ENCODE results near the gene FXYD7. TPM values are rescaled to one million over a fixed set of nuclear protein-coding genes. Genes with fewer than 3 reads are reported as not detected.

The FXYD7 gene
- total RNA-seq, 1 donor from 2014 or later, result not detected

DNA sequence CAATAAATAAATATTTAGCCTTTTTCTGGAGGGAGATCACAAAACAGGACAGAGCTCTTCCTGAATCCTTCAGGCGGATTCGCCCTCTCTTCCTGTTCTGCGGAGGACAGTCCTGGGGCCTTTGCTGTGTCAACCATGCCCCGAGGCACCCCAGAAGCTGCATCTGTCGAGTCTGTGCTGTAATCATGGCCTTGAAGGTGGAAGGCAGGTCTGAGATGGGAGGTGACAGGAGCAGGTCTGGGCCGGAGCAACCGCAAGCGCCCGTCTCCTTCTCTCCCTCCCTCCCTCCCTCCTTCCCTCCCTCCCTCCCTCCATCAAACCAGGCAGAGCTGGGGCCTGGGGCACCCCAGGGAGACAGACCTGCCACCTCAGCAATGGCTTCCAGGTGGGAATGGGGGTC is 32.1 kb upstream of the FXYD7 start:
- DNase-seq (ENCODE audit: low spot score), result no peak

DNA sequence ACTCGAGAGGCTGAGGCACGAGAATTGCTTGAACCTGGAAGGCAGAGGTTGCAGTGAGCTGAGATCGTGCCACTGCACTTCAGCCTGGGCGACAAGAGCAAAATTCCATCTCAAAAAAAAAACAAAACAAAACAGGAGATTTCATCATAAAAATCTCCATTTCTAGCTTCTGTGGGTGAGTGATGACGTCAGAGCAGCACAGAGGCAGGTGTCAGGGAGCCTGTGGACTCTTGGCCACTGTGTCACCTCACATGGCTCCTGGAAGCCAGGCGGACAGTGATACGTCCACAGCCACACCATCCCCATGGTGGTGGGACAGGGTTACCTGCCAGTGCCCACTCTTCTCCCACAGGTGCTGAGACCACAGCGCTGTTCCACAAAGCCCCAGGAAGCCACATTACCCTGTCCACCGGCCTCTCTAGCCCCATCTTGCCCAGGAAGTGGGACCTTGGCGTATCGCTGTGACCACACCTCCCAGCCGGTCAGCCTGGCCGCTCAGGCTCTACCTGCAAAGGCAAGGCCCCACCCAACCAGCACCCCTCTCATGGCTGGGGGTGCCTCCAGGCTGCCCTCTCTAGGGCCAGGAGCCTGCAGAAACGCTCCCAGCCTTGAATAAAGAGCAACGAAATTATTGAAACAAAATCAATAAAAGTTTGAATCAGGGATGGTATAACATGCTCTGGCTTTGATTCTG is 29.9 kb upstream of the FXYD7 start:
- no peak for DNase-seq (ENCODE audit: low spot score)

DNA sequence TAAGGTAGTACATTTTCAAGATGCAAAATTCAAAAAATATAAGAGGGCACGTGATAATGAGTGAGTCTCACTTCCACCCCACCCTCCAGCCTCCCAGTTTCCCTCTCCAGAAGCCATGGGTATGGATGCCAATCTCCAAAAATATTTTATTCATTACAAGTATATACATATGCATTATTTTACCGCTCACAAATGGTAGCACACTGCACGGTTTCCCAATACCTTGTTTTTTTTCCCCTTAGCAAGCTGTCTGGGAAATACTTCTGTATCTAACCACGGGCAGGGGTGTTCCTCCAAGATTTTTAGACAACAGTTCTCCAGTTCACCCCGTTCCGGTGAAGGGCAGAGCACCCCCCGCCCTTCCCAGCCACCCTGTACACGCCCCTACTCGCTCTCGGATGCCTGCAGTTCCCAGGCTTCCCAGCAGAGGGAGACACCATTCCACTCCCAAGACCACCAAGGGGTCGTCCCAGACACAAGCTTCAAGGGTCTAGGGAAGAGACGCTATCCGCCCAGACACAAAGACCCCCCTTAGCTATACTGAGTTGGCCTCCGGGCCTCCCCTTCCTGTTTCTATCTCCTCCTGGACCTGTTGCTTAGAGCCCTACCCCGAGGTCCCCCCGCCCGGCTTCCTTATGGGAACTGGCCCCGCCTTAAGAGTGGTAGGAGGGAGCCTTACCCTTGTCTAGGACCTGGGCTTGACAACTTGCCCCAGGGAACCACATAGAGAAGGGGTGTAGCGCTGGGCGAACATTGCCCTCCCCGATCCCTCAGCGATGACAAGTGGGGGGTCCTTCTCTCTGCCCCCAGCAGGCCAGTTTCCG is 28.5 kb upstream of the FXYD7 start:
- peak; percentile 59 for DNase-seq (ENCODE audit: low spot score)

DNA sequence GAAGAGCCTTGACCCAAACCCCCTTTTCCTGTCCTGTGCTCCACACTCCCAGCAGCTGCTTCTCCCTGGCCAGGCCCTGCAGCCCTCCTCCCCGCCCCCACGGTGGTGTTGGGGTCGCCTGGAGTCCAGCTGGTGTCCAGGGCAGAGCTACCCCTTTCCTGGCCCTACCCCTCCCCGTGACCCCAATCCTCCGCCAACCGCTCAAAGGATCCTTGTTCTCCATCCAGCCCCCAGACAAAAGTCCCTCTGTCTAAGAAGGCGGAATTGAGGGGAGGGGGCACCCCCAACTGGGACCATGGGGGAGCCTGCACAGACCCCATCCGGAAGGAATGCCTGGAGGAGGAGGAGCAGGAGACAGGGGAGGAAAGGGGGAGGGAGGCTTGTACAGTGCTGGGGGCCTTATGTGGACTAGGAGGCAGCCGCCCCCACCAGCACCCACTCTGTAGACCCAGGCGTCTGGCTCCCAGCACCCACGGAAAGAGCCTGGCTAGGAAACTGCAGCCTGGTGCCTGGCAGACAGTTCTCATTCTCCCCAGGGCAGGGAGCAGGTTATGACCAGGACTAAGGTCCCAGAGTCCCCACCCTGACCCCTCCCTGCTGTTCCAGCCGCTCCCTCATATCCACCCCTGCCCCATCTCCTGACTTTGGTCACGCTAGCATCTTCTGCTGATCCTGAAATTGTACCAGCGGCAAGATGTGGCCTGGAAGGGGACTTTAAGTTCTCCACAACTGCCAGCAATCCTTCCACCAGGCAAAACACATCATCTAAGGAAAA is 27.7 kb upstream of the FXYD7 start, which contains the start of gene FXYD3:
FXYD3 (plus strand) TSS at position 647 of the 775 bp plus-strand sequence. CDS start 3,554 bp downstream, outside the sequence.
- DNase-seq (ENCODE audit: low spot score), result no peak

DNA sequence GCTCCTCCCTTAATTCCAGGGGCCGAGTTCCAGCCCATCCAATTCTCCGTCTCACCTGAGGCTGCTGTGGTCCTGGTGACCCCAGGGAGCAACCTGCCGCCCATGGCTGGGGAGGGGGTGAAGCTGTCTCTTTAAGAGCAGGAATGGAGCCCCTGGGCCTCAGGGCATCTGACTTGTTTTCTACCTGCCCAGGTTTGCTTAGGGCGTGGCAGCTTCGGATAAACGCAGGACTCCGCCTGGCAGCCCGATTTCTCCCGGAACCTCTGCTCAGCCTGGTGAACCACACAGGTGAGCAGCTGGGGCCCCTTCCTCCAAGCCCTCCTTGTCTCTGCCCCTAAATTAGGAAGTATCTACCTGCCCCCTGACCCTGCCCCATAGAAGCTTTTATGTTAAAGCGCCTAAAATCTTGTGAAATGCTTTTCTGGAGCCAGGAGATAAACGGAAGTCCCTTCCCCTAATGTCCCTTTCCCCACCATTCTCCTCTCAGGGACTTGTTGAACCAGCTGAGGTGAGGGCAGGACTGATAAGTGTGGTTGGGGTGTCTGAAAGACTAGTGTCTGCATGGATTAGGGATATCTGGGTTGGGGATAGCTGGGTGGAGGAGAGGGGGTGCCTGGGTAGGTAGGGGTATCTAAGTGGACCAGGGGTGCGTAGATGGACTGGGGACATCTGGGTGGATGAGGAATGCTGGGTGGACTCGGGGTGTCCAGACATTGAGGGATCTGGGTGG is 26.8 kb upstream of the FXYD7 start:
- peak; percentile 56 for DNase-seq (ENCODE audit: low spot score)

DNA sequence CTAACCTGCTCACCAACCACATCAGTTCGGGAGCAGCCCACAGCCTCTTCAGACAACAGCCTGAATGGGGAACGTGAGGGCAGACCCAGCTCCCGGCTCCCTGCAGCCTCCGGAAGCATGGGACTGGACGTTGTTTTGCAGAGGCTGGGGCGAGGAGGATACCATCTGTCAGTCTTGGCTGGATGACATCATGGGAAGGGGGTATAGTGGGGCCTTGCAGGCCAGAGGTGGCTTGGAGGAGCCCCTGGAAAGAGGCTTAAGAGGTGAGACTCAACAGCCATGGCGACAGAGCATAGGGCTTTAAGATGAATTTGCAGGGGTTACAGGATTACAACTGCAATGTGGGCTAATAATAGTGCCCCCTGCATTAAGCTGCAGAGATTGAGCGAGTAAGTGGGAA is 25.9 kb upstream of the FXYD7 start:
- DNase-seq (ENCODE audit: low spot score), result no peak

DNA sequence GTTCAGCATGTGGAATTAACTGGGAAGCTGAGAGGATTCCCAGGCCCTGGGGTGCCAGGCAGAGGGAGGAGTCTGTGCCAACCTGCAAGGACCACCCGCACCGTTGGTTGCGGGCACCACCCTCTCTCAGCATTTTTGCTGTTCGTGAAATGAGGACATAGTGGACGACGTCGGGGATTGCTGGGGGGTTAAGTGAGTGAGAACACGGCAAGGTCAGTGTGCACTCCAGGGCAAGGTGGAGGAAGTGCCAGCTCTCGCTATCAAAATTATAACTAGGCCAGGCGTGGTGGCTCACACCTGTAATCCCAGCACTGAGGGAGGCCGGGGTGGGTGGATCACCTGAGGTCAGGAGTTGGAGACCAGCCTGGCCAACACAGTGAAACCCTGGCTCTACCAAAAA is 25.3 kb upstream of the FXYD7 start:
- no peak for DNase-seq (ENCODE audit: low spot score)

DNA sequence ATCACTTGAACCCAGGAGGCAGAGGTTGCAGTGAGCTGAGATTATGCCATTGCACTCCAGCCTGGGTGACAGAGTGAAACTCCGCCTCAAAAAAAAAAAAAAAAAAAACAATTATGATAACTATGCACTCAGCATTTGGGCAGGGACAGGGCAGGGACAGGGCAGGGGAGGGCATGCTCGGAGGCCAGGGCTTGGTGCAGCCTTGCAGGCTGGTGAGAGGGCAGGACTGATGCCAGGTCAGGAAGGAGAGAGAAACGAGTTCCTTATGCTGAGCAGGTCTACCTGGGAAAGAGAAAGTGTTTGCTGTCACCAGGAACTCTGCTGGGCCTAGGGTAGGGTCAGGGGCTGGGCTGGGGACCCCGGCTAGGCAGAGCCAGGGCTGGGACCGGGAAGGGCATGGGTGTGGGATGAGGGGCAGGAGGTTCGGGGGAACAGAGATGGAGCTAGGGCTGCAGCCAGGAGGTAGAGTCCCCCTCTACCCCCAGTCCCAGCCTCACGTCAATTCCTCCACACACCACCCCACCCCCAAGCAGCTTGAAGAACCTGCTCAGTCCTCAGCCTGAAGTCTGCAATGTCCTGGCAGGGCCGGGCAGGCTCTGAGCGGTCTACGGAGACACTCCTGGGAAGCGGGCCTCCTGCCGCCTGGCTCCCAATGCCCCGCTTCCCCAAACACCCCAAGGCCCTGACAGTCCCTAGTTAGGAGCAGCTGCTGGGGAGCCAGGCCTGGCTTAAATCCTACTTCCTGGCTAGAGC is 24.6 kb upstream of the FXYD7 start:
- DNase-seq (ENCODE audit: low spot score), result no peak

DNA sequence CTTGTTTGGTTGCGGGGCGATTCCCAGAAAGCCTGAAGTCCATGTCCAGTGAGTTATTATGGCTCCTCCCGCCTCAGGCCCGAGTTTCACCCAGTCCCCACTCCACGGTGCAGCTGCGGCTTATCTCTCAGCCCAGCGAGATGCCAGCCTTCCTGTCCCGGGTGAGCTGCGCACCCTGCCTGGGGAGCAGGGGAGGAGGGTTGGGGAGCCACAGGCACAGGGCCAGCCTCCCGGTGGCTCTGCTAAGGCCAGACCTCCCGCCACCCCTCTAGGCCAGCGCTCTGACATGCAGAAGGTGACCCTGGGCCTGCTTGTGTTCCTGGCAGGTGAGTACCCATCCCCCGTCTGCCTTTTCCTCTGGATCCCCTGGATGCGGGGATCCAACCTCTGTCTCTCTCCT is 24.0 kb upstream of the FXYD7 start:
- DNase-seq (ENCODE audit: low spot score), result no peak

DNA sequence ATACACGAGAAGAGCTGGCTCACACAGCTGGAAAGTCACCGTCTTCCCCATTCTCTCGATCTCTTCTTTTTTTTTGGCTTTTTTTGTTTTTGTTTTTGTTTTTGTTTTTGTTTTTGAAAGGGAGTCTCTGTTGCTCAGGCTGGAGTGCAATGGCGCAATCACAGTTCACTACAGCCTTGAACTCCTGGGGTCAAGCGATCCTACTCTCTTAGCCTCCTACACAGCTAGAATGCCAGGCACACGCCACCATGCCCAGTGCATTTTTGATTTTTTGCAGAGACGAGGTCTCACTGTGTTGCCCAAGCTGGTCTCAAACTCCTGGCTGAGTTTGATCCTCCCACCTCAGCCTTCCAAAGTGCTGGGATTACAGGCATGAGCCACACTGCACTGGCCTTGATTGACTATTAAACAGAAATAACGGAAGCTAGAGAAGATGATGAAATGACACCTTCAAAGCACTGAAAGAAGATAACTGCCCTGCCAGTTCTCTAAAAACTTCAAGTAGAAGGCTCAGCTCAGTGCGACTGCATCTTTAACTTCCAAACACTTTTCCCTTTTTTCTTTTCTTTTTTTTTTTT is 23.4 kb upstream of the FXYD7 start:
- no peak for DNase-seq (ENCODE audit: low spot score)

DNA sequence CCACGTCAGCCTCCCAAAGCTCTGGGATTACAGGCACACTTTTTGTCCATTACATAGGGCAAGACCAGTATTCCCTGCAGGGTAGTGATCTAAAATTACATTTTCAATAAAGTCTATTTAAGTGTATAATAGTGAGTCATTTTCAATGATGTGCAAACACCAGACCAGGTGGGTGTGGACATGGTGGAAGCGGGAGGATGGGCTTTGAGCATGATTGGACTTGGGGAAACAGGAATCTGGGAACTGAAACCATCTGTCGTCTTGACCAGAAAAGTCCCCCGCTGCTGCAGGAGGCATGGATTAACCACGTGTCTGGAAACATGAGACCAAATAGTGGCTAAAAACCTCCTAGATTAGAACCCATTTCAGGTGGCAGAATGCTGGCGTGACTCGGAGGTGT is 22.6 kb upstream of the FXYD7 start:
- no peak for DNase-seq (ENCODE audit: low spot score)

DNA sequence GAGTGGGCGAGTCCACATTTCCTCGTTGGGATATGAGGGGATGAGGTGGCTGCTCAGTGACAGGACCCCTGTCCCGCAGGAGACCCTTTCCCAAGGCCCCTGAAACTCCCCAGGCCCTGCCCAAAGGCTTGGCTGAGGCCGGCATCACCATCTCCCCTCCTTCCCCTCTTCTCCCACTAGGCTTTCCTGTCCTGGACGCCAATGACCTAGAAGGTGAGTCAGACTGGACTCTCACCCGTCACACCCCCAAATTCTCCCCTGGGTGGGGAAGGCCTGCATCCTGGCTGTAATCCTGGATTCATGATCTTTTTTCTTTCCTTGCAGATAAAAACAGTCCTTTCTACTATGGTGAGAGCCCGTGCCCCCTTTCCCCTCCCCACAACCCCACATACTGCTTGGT is 22.2 kb upstream of the FXYD7 start:
- DNase-seq (ENCODE audit: low spot score), result no peak

DNA sequence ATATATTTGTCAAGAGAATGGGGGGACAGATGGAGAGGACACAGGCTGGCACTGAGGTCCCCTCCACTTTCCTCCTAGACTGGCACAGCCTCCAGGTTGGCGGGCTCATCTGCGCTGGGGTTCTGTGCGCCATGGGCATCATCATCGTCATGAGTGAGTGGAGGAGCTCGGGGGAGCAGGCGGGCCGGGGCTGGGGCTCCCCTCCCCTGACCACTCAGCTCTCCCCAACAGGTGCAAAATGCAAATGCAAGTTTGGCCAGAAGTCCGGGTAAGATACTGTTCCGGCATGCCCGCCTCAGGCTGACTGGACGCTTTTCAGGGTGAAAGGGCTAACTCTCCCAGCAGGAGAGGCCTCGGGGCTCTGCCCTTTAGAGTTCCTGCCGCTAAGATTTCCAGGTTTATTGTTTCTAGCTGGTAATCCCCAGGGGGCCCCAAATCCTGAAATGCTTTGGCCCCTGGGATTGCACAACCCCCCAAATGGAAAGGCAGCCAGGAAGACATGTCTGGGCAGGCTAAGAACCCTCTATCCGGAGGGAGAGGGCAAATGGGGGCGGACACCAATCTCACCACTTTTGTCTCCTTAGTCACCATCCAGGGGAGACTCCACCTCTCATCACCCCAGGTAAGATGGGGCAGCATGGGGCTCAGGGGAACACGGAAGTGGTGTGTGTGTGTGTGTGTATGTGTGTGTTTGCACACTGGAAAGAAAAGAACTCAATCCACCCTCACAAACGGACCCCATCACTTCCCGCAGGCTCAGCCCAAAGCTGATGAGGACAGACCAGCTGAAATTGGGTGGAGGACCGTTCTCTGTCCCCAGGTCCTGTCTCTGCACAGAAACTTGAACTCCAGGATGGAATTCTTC is 20.1 kb upstream of the FXYD7 start:
- no peak for DNase-seq (ENCODE audit: low spot score)

DNA sequence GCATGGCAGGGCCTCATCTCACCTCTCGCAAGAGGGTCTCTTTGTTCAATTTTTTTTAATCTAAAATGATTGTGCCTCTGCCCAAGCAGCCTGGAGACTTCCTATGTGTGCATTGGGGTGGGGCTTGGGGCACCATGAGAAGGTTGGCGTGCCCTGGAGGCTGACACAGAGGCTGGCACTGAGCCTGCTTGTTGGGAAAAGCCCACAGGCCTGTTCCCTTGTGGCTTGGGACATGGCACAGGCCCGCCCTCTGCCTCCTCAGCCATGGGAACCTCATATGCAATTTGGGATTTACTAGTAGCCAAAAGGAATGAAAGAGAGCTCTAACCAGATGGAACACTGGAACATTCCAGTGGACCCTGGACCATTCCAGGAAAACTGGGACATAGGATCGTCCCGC is 19.5 kb upstream of the FXYD7 start:
- DNase-seq (ENCODE audit: low spot score), result no peak

DNA sequence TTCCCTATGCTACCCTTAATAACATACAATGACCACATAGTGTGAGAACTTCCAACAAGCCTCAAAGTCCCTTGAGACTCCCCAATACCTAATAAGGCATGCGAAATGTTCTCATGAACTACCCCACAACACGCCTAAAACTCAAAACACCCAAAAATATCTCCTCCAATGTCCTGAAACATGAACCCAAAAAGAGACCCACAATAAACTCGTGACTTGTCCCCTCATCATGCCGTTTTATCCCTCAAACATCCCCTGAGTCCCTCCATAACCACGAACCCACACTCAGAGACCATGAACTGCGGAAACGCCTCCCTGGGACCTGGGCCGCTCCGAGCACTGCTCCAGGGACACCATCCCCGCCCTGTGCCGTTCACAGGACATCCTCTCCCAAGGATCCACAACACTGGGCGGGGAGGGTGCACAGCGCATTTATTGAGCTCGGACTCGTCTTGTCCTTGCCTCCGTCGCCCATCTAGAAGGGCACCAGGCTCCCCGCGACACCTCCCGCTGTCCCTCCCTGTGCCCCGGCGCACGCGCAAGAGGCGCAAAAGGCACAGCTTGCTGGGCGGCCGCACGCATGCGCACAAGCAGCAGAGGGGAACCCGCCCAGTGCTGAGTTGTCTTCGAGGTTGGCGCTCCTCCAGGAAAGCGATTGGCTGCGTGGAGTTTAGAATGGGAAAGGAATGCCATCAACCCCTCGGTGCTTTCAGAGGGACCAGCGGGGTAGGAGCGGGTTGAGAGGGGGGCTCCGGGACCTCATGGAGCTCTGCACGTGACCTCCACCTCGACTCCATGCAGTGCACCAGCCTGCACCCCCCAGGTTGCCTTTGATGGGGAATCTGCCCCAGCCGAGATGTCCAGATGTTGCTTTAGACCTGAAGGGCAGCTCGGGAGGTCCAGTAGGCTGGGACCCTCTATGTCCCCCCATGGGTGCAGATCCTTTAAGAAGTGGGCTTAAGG is 18.7 kb upstream of the FXYD7 start:
- DNase-seq (ENCODE audit: low spot score), result peak; percentile 93

DNA sequence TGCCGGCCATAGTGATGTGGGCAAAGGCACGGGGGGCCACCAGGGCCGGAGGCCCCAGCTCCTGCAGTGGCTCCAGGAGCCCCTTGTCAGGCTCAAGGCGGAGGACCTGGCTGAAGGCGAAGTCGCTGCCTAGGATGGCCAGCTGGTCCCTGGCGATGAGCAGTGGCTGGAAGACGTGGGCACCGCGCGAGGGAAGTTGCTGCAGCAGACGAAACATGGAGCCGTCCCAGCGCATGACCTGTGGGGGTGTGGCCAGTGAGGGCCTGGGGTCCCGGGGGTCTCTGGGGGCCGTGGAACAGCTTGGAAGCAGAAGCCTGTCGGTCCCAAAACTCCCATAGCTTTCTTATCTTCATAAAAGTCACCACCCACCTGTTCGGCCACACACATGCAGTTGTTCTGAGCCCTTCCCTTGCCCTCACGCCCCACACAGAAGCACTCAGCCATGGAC is 17.8 kb upstream of the FXYD7 start:
- no peak for DNase-seq (ENCODE audit: low spot score)

DNA sequence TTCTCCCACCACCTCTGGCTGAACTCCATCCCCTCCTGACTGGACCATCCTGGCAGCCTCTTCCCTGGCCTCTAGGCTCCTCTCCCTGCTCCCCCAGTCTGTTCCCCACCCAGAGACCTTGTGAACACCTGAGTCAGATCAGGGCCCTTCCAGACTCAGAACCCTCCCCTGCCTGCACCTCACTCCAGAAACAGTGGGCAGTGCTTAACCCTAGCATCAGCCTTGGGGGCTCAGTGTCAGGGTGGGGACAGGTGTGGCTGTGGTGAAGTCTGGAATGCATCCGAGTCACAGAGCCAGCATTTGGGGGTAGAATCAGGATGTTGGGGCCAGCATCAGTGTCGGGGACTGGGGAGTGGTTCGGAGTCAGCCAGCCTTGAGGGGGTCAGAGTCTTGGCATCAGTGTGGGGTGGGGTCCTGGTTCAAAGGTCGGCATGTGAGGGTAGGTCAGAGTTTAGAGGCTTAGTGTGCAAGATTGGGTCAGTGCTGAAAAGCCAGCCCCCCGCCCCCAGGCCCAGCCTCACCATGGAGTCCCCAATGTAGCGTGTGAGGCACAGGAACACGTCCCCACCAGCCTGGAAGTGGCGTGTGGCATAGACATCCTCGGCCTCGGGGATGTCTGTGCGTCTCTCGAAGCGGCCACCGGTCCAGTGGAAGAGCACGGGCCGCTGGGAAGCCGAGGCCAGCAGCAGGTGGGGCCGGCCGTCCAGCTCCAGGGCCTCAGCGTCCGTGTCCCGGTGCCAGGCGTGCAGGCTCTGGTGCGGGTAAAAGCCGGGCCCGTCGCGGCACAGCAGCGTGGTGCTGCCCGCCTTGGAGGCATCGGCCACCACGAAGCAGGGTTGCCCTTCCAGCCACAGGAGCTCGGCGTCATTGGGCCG is 17.1 kb upstream of the FXYD7 start:
- DNase-seq (ENCODE audit: low spot score), result no peak

DNA sequence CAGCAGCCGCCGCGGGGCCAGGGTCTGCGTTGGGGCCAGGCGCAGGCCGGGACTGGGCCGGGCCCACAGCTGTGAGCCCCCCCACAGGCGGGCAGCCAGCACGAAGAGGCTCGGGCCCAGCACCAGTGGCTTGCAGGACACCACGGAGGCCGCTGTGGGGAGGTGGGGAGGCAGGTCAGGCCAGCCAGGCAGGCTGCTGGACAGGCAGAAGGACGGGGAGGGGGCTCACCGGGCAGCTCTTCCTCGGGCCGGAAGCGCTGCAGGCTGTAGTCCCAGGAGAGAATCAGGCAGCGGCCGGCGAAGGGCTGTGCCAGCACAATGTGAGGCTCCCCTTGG is 16.5 kb upstream of the FXYD7 start:
- DNase-seq (ENCODE audit: low spot score), result no peak

All from mucosa of gallbladder (tissue), 1 donor.